Neuronal stem cell (in vitro differentiated cells): ENCODE results near the gene SHISA8.

Experiments used
- DNase-seq: peaks from one replicate; pipeline ENCODE4 v3.0.0-alpha.2; 2013; ENCODE audit warnings: low spot score
- H2AFZ ChIP-seq: one replicate; pipeline ENCODE4 v1.6.1; 2013; ENCODE audit warnings: mild to moderate bottlenecking, low read length, inconsistent platforms
- H2AK5ac ChIP-seq: 2 replicates; pipeline ENCODE4 v1.6.1; 2013; ENCODE audit warnings: low read depth, mild to moderate bottlenecking, inconsistent platforms, low read length, moderate library complexity, mixed read lengths
- H2BK120ac ChIP-seq: 2 replicates; pipeline ENCODE4 v1.6.1; 2013; ENCODE audit warnings: low read depth, mild to moderate bottlenecking, inconsistent platforms, low read length, moderate library complexity, mixed read lengths
- H2BK12ac ChIP-seq: one replicate; pipeline ENCODE4 v1.6.1; 2013; ENCODE audit warnings: low read length, inconsistent platforms
- H2BK15ac ChIP-seq: 2 replicates; pipeline ENCODE4 v1.6.1; 2013; ENCODE audit warnings: mild to moderate bottlenecking, low read length, inconsistent platforms, mixed read lengths
- H2BK5ac ChIP-seq: one replicate; pipeline ENCODE4 v1.6.1; 2013; ENCODE audit warnings: inconsistent platforms, mild to moderate bottlenecking, low read length, moderate library complexity
- H3K14ac ChIP-seq: one replicate; pipeline ENCODE4 v1.6.1; 2013; ENCODE audit warnings: low read length, inconsistent platforms
- H3K18ac ChIP-seq: 2 replicates; pipeline ENCODE4 v1.6.1; 2013; ENCODE audit warnings: low read length, inconsistent platforms
- H3K23ac ChIP-seq: 2 replicates; pipeline ENCODE4 v1.6.1; 2013; ENCODE audit warnings: low read depth, mild to moderate bottlenecking, mixed read lengths, low read length, inconsistent platforms; ENCODE audit not compliant: poor library complexity
- H3K27ac ChIP-seq: replicated peaks from 3 replicates; pipeline ENCODE4 v1.5.1; 2013; ENCODE audit warnings: low read length, inconsistent platforms
- H3K27me3 ChIP-seq, 3 experiments: 2 replicates each; pipeline ENCODE4 v1.6.1; 2013; ENCODE audit warnings: low read length in 3 of 3, mild to moderate bottlenecking in 2 of 3, inconsistent platforms in 1 of 3, low read depth in 1 of 3, mixed read lengths in 1 of 3, moderate library complexity in 1 of 3; ENCODE audit not compliant: control insufficient read depth in 3 of 3, insufficient read depth in 3 of 3
- H3K36me3 ChIP-seq, 2 donors: replicated peaks in 1 of 2; 2 replicates each; pipeline ENCODE4 v1.6.1; 2013; ENCODE audit warnings: low read length in 2 of 2; ENCODE audit not compliant: control insufficient read depth in 2 of 2, insufficient read depth in 2 of 2
- H3K4ac ChIP-seq: 2 replicates; pipeline ENCODE4 v1.6.1; 2013; ENCODE audit warnings: inconsistent platforms, mild to moderate bottlenecking, low read length, moderate library complexity
- H3K4me1 ChIP-seq, 2 donors: 1 replicate in 1 of 2; 2 replicates in 1 of 2; pipeline ENCODE4 v1.6.1; 2013; ENCODE audit warnings: low read length in 2 of 2, low read depth in 1 of 2; ENCODE audit not compliant: control insufficient read depth in 2 of 2, insufficient read depth in 1 of 2
- H3K4me2 ChIP-seq: one replicate; pipeline ENCODE4 v1.6.1; 2013; ENCODE audit warnings: mild to moderate bottlenecking, low read length, inconsistent platforms; ENCODE audit not compliant: insufficient read depth, poor library complexity, severe bottlenecking
- H3K4me3 ChIP-seq, 2 donors: 2 replicates each; pipeline ENCODE4 v1.5.1; 2013; ENCODE audit warnings: low read length in 2 of 2, mild to moderate bottlenecking in 2 of 2, inconsistent platforms in 1 of 2, moderate library complexity in 1 of 2
- H3K79me1 ChIP-seq: one replicate; pipeline ENCODE4 v1.6.1; 2013; ENCODE audit warnings: low read depth, mild to moderate bottlenecking, inconsistent platforms, low read length, moderate library complexity
- H3K9ac ChIP-seq: one replicate; pipeline ENCODE4 v1.6.1; 2013; ENCODE audit warnings: mild to moderate bottlenecking, low read depth, low read length, inconsistent platforms; ENCODE audit not compliant: poor library complexity
- H3K9me3 ChIP-seq, 2 donors: replicated peaks in 1 of 2; 2 replicates each; pipeline versions ENCODE3 to v1.6.1; 2013; ENCODE audit warnings: low read length in 2 of 2, mild to moderate bottlenecking in 2 of 2, inconsistent platforms in 1 of 2, low read depth in 1 of 2, mixed read lengths in 1 of 2, moderate library complexity in 1 of 2; ENCODE audit not compliant: control insufficient read depth in 2 of 2, insufficient read depth in 1 of 2
- H4K8ac ChIP-seq: one replicate; pipeline ENCODE4 v1.6.1; 2013; ENCODE audit warnings: low read depth, mild to moderate bottlenecking, inconsistent platforms, low read length, moderate library complexity
- H4K91ac ChIP-seq: one replicate; pipeline ENCODE4 v1.6.1; 2013; ENCODE audit warnings: low read length, low read depth, mild to moderate bottlenecking, inconsistent platforms; ENCODE audit not compliant: poor library complexity
- WGBS, 2 donors: extraction: QIAGEN DNeasy Blood & Tissue Kit; methylation state at CpG; one replicate each; pipeline ENCODE4 v1.1.7; 2013; ENCODE audit warnings: missing lambda C conversion rate in 2 of 2, mixed read lengths in 1 of 2; ENCODE audit not compliant: insufficient read length in 2 of 2, insufficient replicate concordance in 1 of 2; ENCODE audit errors: extremely low coverage in 2 of 2; 5-methylcytosine and 5-hydroxymethylcytosine counted together

Gene SHISA8

GRCh38 chr22:41880653-41881052 lies 34.2 kb downstream of the SHISA8 start:
- no peak overlapping the region for H3K4ac ChIP-seq
- no peak overlapping the region for H2AK5ac ChIP-seq
- H3K27ac ChIP-seq: no peak overlapping the region
- H2BK15ac ChIP-seq: no peak overlapping the region
- peaks cover 74 to 99% of the 10 kb centered on the region in 2 donors for H3K36me3 ChIP-seq
- no peak overlapping the region for H3K14ac ChIP-seq
- no peak overlapping the region for H3K18ac ChIP-seq
- WGBS, 2 donors: no CpG with 5 or more reads among the region's 16 CpGs
- H2BK120ac ChIP-seq: no peak overlapping the region
- no peak overlapping the region for H2BK5ac ChIP-seq
- H3K4me3 ChIP-seq: no peak overlapping the region
- H3K27me3 ChIP-seq: no peaks in the 10 kb centered on the region
- no peaks in the 10 kb centered on the region for H3K79me1 ChIP-seq
- H3K9ac ChIP-seq: no peak overlapping the region
- H4K8ac ChIP-seq: no peak overlapping the region
- DNase-seq: no peak
- no peak overlapping the region for H2BK12ac ChIP-seq
- no peak overlapping the region for H2AFZ ChIP-seq
- no peaks in the 10 kb centered on the region for H3K9me3 ChIP-seq
- H3K23ac ChIP-seq: no peak overlapping the region
- H4K91ac ChIP-seq: no peak overlapping the region
- H3K4me1 ChIP-seq: no peaks in the 10 kb centered on the region
- H3K4me2 ChIP-seq: no peak overlapping the region

GRCh38 chr22:41876675-41877074 lies 38.2 kb downstream of the SHISA8 start:
- no peak overlapping the region for H2BK12ac ChIP-seq
- no peaks in the 10 kb centered on the region for H3K27me3 ChIP-seq
- peaks cover 2% of the 10 kb centered on the region for H3K79me1 ChIP-seq
- no peak overlapping the region for H2AFZ ChIP-seq
- DNase-seq: no peak
- H3K23ac ChIP-seq: no peak overlapping the region
- H3K27ac ChIP-seq: no peak overlapping the region
- H3K4ac ChIP-seq: no peak overlapping the region
- no peak overlapping the region for H4K91ac ChIP-seq
- no peak overlapping the region for H3K4me3 ChIP-seq
- H2BK5ac ChIP-seq: no peak overlapping the region
- H2BK15ac ChIP-seq: no peak overlapping the region
- no peak overlapping the region for H3K18ac ChIP-seq
- peaks cover 0 to 2% of the 10 kb centered on the region in 2 donors for H3K9me3 ChIP-seq
- no peaks in the 10 kb centered on the region for H3K4me1 ChIP-seq
- H3K14ac ChIP-seq: no peak overlapping the region
- H2AK5ac ChIP-seq: no peak overlapping the region
- peaks cover 62 to 97% of the 10 kb centered on the region in 2 donors for H3K36me3 ChIP-seq
- no peak overlapping the region for H2BK120ac ChIP-seq
- H3K4me2 ChIP-seq: no peak overlapping the region
- no peak overlapping the region for H4K8ac ChIP-seq
- H3K9ac ChIP-seq: no peak overlapping the region

- no CpG with 5 or more reads among the region's 3 CpGs for WGBS, 2 donors
These were observed 38.6 kb downstream of the SHISA8 start for GRCh38 chr22:41876275-41876674.

GRCh38 chr22:41875531-41876270 lies 39.2 kb downstream of the SHISA8 start:
- H3K27ac ChIP-seq: no peak overlapping the region
- H3K23ac ChIP-seq: no peak overlapping the region
- H3K27me3 ChIP-seq: no peaks in the 10 kb centered on the region
- no peak overlapping the region for H3K4ac ChIP-seq
- H2BK120ac ChIP-seq: no peak overlapping the region
- no peak overlapping the region for H4K91ac ChIP-seq
- no peak overlapping the region for H2AFZ ChIP-seq
- no peak overlapping the region for H3K14ac ChIP-seq
- peaks cover 2% of the 10 kb centered on the region for H3K79me1 ChIP-seq
- no peaks in the 10 kb centered on the region for H3K4me1 ChIP-seq
- H2BK5ac ChIP-seq: no peak overlapping the region
- H3K36me3 ChIP-seq: peaks cover 58 to 97% of the 10 kb centered on the region in 2 donors
- no peak overlapping the region for H4K8ac ChIP-seq
- H2BK15ac ChIP-seq: no peak overlapping the region
- no peak overlapping the region for H3K4me2 ChIP-seq
- no peak overlapping the region for H3K9ac ChIP-seq
- no peak overlapping the region for H3K18ac ChIP-seq
- DNase-seq: no peak
- H3K9me3 ChIP-seq: peaks cover 0 to 2% of the 10 kb centered on the region in 2 donors
- H2BK12ac ChIP-seq: no peak overlapping the region
- H3K4me3 ChIP-seq: no peak overlapping the region
- H2AK5ac ChIP-seq: no peak overlapping the region
- no CpG with 5 or more reads among the region's 10 CpGs for WGBS, 2 donors

More at GRCh38 chr22:41876275-41876674, 38.6 kb downstream of the SHISA8 start:
- Histone ChIP-seq H3K4me2 (no peak overlapping the region), H2BK5ac (no peak overlapping the region), H2AFZ (no peak overlapping the region), H3K18ac (no peak overlapping the region), H4K91ac (no peak overlapping the region), H3K9ac (no peak overlapping the region), H3K4me3 (no peak overlapping the region), H3K9me3 (peaks cover 0 to 2% of the 10 kb centered on the region in 2 donors), H4K8ac (no peak overlapping the region), H3K4me1 (no peaks in the 10 kb centered on the region), H3K4ac (no peak overlapping the region), H2BK120ac (no peak overlapping the region), H3K14ac (no peak overlapping the region), H3K27ac (no peak overlapping the region), H2BK15ac (no peak overlapping the region), H2AK5ac (no peak overlapping the region), H2BK12ac (no peak overlapping the region), H3K36me3 (peaks cover 58 to 97% of the 10 kb centered on the region in 2 donors), H3K79me1 (peaks cover 2% of the 10 kb centered on the region), H3K23ac (no peak overlapping the region), H3K27me3 (no peaks in the 10 kb centered on the region)
- no peak for DNase-seq
